GM23338 (cell line): ENCODE data around the gene LRRFIP2.

Experiments
- CREB1 ChIP-seq: fragments of 250-450 bp; sonication (Bioruptor Pico); IDR thresholded peaks from 2 replicates; pipeline ENCODE4 v1.5.0; 2020; ENCODE audit warnings: low read depth, mild to moderate bottlenecking, moderate library complexity
- CTCF ChIP-seq, 2 experiments: fragments of 200-600 bp in 1 of 2; sonication (generic) in 1 of 2; conservative IDR thresholded peaks; 2 replicates each; pipeline versions ENCODE4 v1.5.1 to v1.6.1; 2016 to 2017; ENCODE audit warnings: antibody characterized with exemption in 2 of 2, low read depth in 2 of 2, mild to moderate bottlenecking in 2 of 2, moderate library complexity in 1 of 2
- ETS1 ChIP-seq: IDR thresholded peaks from 2 replicates; pipeline ENCODE4 v1.6.1; 2016; ENCODE audit warnings: antibody characterized with exemption
- EZH2 ChIP-seq: fragments of 200-600 bp; sonication (generic); IDR thresholded peaks from one replicate; pipeline ENCODE4 v1.8.0; 2017; ENCODE audit warnings: antibody characterized with exemption, mild to moderate bottlenecking, low read depth; ENCODE audit not compliant: unreplicated experiment
- EZH2phosphoT487 ChIP-seq: fragments of 200-600 bp; sonication (generic); IDR thresholded peaks from one replicate; pipeline ENCODE4 v1.8.1; 2018; ENCODE audit warnings: antibody characterized with exemption; ENCODE audit not compliant: unreplicated experiment
- JUNB ChIP-seq: IDR thresholded peaks from one replicate; pipeline ENCODE4 v1.6.1; 2016; ENCODE audit warnings: antibody characterized with exemption; ENCODE audit not compliant: unreplicated experiment
- NANOG ChIP-seq: IDR thresholded peaks from 2 replicates; pipeline ENCODE4 v1.6.1; 2016; ENCODE audit warnings: antibody characterized with exemption, borderline replicate concordance
- POLR2AphosphoS5 ChIP-seq: IDR thresholded peaks from 2 replicates; pipeline ENCODE4 v1.6.1; 2016; ENCODE audit warnings: antibody characterized with exemption, low read depth
- REST ChIP-seq: IDR thresholded peaks from one replicate; pipeline ENCODE4 v1.6.1; 2018; ENCODE audit warnings: antibody characterized with exemption; ENCODE audit not compliant: unreplicated experiment
- STAT1 ChIP-seq: IDR thresholded peaks from one replicate; pipeline ENCODE4 v1.6.1; 2016; ENCODE audit warnings: antibody characterized with exemption; ENCODE audit not compliant: unreplicated experiment
- ZNF114 ChIP-seq: fragments of 250-450 bp; sonication (Bioruptor Pico); IDR thresholded peaks from 2 replicates; pipeline ENCODE4 v1.5.0; 2020; ENCODE audit warnings: mild to moderate bottlenecking, moderate library complexity
- ZNF331 ChIP-seq: fragments of 250-450 bp; sonication (Bioruptor Pico); IDR thresholded peaks from 2 replicates; pipeline ENCODE4 v1.5.0; 2020; ENCODE audit warnings: low read depth, mild to moderate bottlenecking, moderate library complexity
- ZNF462 ChIP-seq: fragments of 250-450 bp; sonication (Bioruptor Pico); IDR thresholded peaks from 2 replicates; pipeline ENCODE4 v1.5.0; 2020; ENCODE audit warnings: mild to moderate bottlenecking, moderate library complexity

- TF ChIP-seq POLR2AphosphoS5 (no peak), CTCF (conservative IDR thresholded peaks at IDR 0.05; ENCODE audit: low read depth in 2 of 2) (no peak), REST (no peak), EZH2phosphoT487 (no peak), CREB1 (CRISPR knock-in tag) (no peak), JUNB (no peak), EZH2 (no peak), ZNF331 (CRISPR knock-in tag) (no peak), STAT1 (no peak), ETS1 (no peak), NANOG (no peak), ZNF114 (CRISPR knock-in tag) (no peak), ZNF462 (CRISPR knock-in tag) (no peak)
Measured at GRCh38 chr3:37136067-37136466, 38.3 kb downstream of the LRRFIP2 start.
